HCT116 (cell line): ENCODE data around the gene ATP6AP1.

Source experiments
- ATF3 ChIP-seq: IDR thresholded peaks from 2 replicates; pipeline ENCODE4 v1.6.1; 2012
- CTCF ChIP-seq, 3 experiments: fragments of 200-600 bp in 1 of 3; sonication (generic) in 1 of 3; IDR thresholded peaks in 2 of 3; conservative IDR thresholded peaks in 1 of 3; 2 replicates each; pipeline ENCODE4 v1.5.1; 2012 to 2017; ENCODE audit warnings: low read depth in 2 of 3, low read length in 2 of 3, antibody characterized with exemption in 1 of 3, borderline replicate concordance in 1 of 3, control low read depth in 1 of 3, mild to moderate bottlenecking in 1 of 3, mixed read lengths in 1 of 3, mixed run types in 1 of 3, moderate library complexity in 1 of 3; ENCODE audit not compliant: insufficient read depth in 1 of 3
- JUND ChIP-seq: IDR thresholded peaks from 2 replicates; pipeline ENCODE4 v1.6.1; 2012
- POLR2A ChIP-seq: IDR thresholded peaks from 2 replicates; pipeline ENCODE4 v1.7.0; 2011; ENCODE audit warnings: borderline replicate concordance; ENCODE audit not compliant: insufficient read depth, insufficient read length; ENCODE audit errors: extremely low read depth
- POLR2AphosphoS5 ChIP-seq: IDR thresholded peaks from 2 replicates; pipeline ENCODE4 v1.6.1; 2011; ENCODE audit warnings: mild to moderate bottlenecking, low read depth, low read length, moderate library complexity
- RAD21 ChIP-seq: IDR thresholded peaks from 2 replicates; pipeline ENCODE4 v1.6.1; 2012; ENCODE audit warnings: low read depth, mild to moderate bottlenecking
- SP1 ChIP-seq: IDR thresholded peaks from 2 replicates; pipeline ENCODE4 v1.6.1; 2012; ENCODE audit warnings: low read depth
- TCF7L2 ChIP-seq: IDR thresholded peaks from 2 replicates; pipeline ENCODE4 v1.7.0; 2011; ENCODE audit warnings: borderline replicate concordance, inconsistent platforms; ENCODE audit not compliant: insufficient read depth, insufficient read length; ENCODE audit errors: extremely low read depth
- YY1 ChIP-seq: IDR thresholded peaks from 2 replicates; pipeline ENCODE4 v1.6.1; 2011; ENCODE audit warnings: low read length, low read depth, moderate library complexity, mild to moderate bottlenecking; ENCODE audit not compliant: insufficient replicate concordance; ENCODE audit errors: extremely low read depth

GRCh38 chrX:154429711-154430110, 1.2 kb downstream of the ATP6AP1 start:
- TF ChIP-seq CTCF (IDR thresholded peaks at IDR 0.05 in 2 of 3, conservative IDR thresholded peaks at IDR 0.05 in 1 of 3; ENCODE audit: borderline replicate concordance in 1 of 3, insufficient read depth in 1 of 3, low read depth in 2 of 3, low read length in 2 of 3) (no peak), YY1 (no peak), SP1 (no peak), JUND (no peak), TCF7L2 (no peak), POLR2AphosphoS5 (no peak), RAD21 (no peak), POLR2A (no peak), ATF3 (no peak)
